GM21423 (cell line): Measurements from ENCODE around the gene CCDC192.
"Not testable (repeated sequence)": the region's sequence is repeated elsewhere in the genome, so short reads cannot be mapped to it uniquely, and the experiment has no call there.

Source experiments
- ATAC-seq: cut with Tn5 transposase; IDR thresholded peaks from one replicate; pipeline ENCODE4 v1.9.1; 2021; ENCODE audit warnings: mild to moderate bottlenecking, moderate library complexity; ENCODE audit not compliant: unreplicated experiment

CCDC192 gene

GRCh38 chr5:127758766-127759283 is 55.6 kb downstream of the CCDC192 start:
- no peak for ATAC-seq

GRCh38 chr5:127761869-127762268 is 58.7 kb downstream of the CCDC192 start:
- ATAC-seq, result no peak

- no peak for ATAC-seq
These were observed 59.2 kb downstream of the CCDC192 start for GRCh38 chr5:127762412-127762811.

DNA sequence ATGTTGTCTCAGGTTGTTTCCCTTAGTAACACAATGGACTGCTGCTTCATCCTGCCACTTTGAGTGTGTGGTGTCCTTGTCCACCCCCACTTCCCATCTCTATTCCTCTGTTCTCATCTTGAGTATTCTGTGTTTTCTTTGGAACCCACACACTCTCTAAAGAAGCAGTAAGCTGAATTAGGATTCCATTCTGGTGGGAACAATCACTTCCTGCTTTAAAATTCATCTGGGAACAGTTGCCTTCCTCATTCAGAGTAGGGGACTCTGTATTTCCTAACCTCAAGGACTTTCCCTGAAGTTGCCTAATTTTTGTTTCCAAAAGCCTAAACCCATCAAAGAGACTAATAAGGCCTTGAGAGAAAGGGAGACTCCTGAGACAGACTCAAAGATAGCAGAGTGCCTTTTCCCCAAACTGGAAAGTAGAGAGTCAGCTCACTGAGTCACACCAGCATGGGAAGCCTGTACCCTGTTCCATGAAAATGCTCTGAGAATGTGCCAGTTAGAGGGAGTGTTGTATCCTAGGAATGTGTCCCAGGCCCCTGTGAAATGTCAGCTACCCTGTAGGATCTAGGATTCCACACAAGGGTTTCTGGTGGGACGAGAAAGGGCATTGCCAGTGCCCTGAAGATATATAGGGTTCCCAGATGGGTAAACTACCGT is 63.6 kb downstream of the CCDC192 start:
- no peak for ATAC-seq

DNA sequence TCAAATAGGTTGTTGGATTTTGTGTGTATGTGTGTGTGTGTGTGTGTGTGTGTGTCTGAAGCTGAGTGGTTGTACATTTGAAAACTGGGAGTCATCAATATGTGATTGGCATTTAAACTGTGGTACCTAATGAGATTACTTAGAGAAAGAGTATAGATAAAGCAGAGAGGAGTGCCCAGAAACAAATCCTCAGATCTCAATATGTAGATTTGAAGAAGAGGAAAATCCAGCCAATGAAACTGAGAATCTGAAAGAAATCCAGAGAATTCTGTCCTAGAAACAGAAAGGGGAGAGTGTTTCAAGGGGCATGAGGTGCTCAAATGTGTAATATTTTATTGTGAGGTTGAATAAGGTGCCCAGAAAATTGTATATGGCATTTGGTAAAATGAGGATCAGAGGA is 66.2 kb downstream of the CCDC192 start:
- ATAC-seq, result no peak

GRCh38 chr5:127770272-127770671 is 67.1 kb downstream of the CCDC192 start:
- ATAC-seq, result no peak

DNA sequence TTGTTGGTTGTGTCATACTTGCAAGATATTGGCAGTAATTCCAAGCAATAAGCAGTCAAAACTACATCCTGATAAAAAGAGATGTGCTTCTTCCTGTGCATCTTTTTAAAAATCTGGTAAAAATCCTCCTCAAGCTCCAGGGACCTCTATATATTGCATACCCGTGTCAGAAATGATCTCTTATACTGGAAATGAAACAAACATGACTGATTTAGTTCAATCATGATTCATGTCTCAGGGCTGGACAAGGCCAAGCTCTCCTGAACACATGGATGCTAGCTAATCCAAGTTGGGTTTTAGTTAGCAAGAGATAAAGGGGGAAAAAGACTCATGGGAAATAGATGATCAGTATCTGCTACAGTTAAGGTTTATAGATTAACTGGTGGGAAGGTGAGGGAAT is 69.3 kb downstream of the CCDC192 start:
- ATAC-seq, result no peak

DNA sequence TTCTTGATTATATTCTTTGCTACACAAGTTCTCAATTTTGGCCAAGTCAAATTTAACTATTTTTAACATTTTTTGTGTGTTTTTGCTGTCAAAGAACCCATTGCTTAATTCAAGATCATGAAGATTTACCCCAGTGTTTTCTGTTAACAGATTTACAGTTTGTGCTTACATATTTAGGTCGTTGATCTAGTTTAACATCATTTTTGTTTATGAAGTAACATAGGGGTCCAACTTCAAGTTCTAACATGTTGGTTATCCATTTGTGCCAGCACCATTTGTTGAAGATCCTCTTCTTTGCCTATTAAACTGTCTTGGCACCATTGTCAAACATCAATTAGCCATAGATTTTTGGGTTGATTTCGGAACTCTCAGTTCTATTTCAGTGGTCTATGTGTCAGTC is 71.0 kb downstream of the CCDC192 start:
- no peak for ATAC-seq

GRCh38 chr5:127776477-127776876 is 73.3 kb downstream of the CCDC192 start:
- ATAC-seq, result no peak

DNA sequence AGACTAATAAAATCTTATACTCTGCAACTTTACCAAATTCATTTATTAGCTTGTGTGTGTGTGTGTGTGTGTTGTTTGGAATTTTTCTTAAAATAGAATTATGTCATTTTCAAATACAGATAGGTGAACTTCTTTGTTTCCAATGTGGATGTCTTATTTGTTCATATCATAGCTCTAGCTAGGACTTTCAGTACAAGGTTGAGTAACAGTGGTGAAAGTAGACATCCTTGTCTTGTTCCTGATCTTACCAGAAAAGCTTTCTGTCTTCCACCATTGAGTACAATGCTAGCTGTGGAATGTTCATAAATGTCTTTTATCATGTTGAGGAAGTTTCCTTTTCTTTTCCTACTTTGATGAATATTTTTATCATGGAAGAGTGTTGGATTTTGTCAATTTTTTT is 74.8 kb downstream of the CCDC192 start:
- no peak for ATAC-seq

GRCh38 chr5:127782450-127782849 is 79.3 kb downstream of the CCDC192 start:
- ATAC-seq, result not testable (repeated sequence)

DNA sequence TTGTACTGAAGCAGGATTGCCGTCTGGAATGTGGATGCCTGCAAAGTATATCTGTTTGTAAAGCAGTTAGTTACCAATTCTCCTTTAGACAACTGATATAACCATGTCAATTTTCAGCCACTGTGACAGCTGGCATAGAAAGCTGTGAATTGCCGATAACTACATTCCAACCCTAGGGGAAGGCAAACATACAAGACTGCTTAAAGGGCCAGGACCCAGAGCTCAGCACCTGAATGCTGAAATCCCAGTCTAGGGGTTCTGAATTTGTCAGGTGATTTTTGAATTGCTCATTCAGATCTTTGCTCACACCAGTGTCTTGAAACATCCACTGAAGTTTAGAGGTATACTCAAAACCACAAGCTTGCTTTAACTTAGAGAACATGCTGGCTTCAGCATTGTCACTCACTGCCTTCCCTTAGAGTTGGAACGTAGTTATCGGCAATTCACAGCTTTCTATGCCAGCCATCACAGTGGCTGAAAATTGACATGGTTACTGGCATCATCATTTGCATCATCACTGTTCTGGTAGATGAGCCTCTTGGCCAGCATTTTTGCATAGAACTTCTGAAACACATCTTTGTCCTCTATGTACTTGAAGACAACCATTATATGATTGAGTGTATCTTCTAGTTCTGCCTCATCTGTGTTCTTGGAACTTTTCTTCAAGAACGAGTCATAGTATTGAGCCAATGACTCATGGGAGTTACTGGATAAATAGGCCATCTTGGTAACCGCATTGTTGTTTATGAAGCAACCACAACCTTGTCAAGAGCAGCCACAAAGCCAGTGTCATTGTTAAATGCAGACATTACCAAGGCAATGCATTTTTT is 82.1 kb downstream of the CCDC192 start:
- ATAC-seq, result peak; percentile 84

DNA sequence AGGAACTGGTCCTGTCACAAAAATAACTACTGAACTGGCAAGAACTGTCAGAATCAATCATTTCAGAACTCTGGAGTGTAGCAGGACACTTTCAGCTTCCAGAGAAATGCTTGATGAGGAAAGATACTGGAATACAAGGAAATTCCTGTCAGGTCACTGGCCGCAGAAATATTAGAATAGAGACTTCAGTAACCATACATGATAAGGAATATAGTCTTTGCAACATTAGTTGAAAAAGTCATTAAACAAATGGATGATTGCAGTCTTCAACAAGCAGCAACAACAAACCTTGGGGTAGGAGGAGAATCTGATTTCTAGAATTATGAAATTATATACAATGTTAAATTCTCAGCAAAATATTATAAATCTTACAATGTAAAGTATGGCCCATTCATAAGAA is 88.2 kb downstream of the CCDC192 start:
- no peak for ATAC-seq

DNA sequence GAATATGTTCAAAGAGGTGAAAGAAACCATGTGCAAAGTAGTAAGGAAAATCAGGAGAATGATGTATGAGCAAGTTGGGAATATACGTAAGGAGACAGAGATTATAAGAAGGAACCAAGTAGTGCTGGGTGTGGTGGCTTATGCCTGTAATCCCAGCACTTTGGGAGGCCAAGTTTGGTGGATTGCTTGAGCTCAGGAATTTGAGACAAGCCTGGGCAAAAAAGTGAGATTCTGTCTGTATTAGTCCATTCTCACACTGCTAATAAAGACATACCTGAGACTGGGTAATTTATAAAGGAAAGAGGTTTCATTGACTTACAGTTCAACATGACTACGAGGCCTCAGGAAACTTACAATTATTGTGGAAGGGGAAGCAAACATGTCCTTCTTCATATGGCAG is 88.7 kb downstream of the CCDC192 start:
- ATAC-seq, result not testable (repeated sequence)

DNA sequence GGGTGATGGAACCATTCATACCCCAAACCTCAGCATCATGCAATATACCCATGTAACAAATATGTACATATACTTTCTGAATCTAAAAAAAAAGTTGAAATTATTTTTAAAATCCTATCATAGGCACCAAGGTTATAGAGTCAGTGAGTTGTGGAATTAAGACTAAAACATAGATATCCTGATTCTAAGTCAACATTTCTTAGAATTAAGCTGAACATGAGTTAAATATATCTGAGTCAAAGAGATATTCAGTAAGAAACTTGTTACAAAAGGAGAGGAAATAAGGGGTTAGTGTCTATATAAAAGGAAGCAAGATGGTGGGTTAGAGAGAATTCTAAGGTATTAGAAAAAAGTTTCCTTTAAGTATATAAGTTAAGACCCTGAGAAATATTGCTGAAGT is 89.9 kb downstream of the CCDC192 start:
- ATAC-seq, result no peak

DNA sequence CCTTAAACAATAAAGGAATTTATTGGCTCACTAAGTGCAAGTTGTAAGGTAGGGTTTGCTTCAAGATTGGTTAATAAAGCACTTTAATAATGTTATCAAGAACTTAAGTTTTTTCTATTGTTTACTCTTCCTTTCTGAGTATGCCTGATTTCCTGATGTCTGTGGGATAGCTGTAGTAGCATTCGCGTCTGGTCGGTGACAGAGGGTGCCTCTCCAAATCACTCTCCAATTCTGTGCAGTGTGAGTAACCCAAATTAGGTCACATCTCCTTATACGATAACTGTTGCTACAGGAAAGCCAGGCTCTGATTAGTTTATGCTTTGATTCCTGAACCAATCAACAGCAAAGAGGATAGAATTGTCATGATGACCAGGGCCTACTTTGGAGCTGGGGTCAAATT is 90.7 kb downstream of the CCDC192 start:
- no peak for ATAC-seq

DNA sequence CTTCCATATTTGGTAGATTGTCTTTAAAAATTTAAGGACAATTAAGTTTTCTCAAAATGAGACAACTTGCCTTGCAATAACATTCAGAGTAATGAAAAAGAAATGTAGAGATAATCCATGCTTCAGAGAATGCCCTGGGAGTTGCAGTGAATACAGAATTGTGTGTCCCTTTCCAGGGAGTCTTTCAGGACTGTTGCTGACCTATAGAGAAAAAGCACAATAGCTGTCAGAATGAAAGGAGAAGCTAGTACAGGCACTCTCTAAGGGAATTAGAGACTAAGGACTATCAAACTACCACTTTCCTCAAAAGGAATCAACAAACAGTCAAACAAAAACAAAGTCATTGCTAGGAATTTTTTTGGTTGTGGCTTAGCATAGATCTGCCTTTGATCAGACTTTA is 93.0 kb downstream of the CCDC192 start:
- no peak for ATAC-seq

DNA sequence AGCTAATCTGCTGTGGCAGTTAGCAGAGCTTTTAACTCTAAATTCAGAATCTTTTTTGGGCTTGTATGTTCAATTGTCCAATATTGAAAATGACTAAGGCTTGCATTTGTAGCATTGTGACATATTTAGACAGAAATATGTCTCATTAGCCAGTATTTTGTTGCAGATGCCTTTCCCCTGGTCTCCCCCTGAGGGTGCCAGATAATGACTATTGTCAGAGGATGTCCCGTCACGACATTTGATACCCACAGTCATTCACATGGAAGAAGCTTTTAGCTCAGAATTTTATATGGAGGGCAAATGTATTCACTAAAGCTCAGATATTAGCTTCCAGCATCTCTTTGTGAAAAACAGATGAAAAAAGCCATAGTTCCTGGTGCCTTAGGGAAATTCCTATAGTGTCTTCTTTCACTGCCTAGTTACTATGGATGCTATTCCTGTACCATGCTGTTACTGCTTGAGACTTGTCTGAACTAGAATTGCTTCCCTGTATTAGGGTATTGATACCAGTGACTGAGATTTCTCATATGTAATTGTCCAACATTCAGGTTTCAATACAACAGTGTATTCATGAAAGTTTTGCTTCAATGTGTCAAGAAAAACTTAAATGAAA is 96.2 kb downstream of the CCDC192 start:
- no peak for ATAC-seq

- ATAC-seq, result no peak
These were observed 98.7 kb downstream of the CCDC192 start for GRCh38 chr5:127801751-127802476.

DNA sequence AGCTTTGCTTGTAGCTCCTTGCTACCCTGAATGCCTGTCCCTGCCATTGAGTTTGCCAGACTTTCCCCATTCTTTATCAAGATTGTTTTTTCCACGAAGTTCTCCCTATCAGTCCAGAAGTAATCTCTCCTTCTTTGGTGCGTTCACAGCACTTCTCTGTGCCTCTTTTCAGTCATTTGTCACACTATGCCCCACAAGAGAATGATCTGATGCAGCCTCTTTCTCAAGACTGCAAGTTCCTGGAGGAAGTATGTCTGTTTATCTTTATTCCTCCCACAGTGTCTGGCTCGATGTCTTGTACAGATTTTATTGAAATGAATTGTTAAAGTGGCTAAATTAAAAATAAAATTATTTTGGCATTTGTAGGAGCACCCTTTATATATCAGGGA is 99.3 kb downstream of the CCDC192 start:
- ATAC-seq, result no peak

DNA sequence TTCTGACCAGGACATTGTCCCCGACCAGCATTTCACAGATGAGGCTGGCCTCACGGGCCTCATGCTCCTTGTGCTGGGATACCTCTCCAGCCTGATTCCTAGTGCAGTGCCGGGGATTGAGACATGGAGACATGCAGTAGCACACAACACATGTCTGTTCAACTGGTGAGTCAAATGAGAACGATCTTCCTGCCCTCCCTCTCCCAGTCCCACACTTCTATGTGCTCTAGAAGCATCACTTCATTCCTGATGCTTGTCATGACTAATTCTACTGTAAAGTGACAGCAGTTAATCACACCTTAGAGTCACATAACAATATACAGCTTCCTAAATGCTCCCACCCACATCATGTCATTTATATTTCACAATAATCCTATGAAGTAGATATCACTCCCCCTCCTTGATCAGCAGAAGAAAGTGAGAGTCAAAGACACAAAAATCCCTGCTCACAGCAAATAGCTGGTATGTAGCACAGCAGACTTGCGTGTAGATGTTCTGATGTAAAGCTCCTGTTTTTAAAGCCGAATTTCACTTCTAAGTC is 101.8 kb downstream of the CCDC192 start:
- no peak for ATAC-seq
